ENCODE results near the gene ATM. TPM values are rescaled to one million over a fixed set of nuclear protein-coding genes. Genes with fewer than 3 reads are reported as not detected.
"Not testable (repeated sequence)": the region's sequence is repeated elsewhere in the genome, so short reads cannot be mapped to it uniquely, and the experiment has no call there.

ATM gene
- polyA plus RNA-seq, 1 experiment = 12.8 TPM

DNA sequence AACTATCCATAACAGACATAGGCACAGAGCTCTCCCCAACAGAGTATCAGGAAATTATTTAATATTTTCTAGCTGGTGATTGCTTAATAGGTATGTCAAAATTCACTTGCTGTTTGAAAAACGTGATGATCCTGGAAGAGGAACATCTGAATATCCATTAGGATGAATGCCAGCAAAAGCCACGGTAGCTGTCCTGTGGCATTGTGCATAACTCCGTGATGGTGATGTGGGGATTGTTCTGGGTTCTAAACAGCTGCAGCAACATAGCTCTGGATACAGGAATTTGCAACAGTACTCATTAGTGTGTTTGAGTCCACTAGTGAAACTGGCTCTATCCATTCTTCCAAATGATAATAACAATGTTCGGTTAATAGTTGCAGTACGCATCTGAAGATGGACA lies 165.7 kb downstream of the ATM start:
- CTCF ChIA-PET = no interaction called here
- no peak overlapping the region for H3K4me3 ChIP-seq (ENCODE audit: low read depth, low read length)
- no peak for DNase-seq (ENCODE audit: low read depth)
- POLR2A ChIA-PET = no interaction called here
- H3K27me3 ChIP-seq (ENCODE audit: control insufficient read depth, insufficient read depth, low read length) = no peaks in the 10 kb centered on the region
- TF ChIP-seq, protein P1, sequence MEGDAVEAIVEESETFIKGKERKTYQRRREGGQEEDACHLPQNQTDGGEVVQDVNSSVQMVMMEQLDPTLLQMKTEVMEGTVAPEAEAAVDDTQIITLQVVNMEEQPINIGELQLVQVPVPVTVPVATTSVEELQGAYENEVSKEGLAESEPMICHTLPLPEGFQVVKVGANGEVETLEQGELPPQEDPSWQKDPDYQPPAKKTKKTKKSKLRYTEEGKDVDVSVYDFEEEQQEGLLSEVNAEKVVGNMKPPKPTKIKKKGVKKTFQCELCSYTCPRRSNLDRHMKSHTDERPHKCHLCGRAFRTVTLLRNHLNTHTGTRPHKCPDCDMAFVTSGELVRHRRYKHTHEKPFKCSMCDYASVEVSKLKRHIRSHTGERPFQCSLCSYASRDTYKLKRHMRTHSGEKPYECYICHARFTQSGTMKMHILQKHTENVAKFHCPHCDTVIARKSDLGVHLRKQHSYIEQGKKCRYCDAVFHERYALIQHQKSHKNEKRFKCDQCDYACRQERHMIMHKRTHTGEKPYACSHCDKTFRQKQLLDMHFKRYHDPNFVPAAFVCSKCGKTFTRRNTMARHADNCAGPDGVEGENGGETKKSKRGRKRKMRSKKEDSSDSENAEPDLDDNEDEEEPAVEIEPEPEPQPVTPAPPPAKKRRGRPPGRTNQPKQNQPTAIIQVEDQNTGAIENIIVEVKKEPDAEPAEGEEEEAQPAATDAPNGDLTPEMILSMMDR (IDR thresholded peaks at IDR 0.05; ENCODE audit: insufficient read depth, low read depth, low read length) = no peak
- H3K36me3 ChIP-seq (ENCODE audit: control insufficient read depth, insufficient read depth, low read length) = no peaks in the 10 kb centered on the region

DNA sequence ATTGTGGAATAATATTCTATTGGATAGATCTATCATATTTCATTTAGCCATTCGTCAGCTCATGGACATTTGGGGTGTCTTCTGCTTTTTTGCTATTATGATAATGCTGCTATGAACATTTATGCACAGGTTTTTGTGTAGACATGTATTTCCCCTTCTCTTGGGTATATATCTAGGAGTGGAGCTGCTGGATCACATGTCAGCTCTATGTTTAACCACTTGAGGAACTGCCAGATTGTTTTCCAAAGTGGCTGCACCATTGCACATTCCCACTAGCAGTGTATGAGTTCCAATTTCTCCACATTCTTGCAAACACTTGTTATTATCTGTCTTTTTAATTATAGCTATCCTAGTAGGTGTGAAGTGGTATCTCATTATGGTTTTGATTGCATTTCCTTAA lies 169.5 kb downstream of the ATM start:
- ChIA-PET CTCF (no interaction called here), POLR2A (no interaction called here)
- TF ChIP-seq, protein P1 (IDR thresholded peaks at IDR 0.05; ENCODE audit: insufficient read depth, low read depth, low read length) = no peak
- H3K36me3 ChIP-seq (ENCODE audit: control insufficient read depth, insufficient read depth, low read length) = no peaks in the 10 kb centered on the region
- H3K27me3 ChIP-seq (ENCODE audit: control insufficient read depth, insufficient read depth, low read length) = no peaks in the 10 kb centered on the region
- H3K4me3 ChIP-seq (ENCODE audit: low read depth, low read length) = no peak overlapping the region
- DNase-seq (ENCODE audit: low read depth) = no peak

DNA sequence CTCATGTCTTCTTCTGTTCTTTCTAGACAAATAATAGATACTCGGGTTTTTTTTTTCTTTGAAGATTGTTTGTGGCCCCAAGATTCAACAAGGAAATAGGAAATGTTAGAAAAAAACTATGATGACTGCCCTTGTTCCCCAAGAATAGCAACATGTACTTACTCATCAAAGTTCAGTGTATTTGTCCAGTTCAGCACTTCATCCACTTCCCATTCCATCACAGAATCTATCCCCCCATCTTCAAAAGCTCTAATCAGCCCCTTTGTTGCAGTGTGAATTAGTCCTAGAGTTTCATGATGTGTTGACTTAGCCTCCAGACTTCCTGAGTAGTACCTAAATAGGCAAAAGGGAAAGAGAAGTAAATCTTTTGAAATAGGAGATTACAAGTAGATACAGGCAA lies 170.2 kb downstream of the ATM start:
- POLR2A ChIA-PET = no interaction called here
- Histone ChIP-seq H3K4me3 (ENCODE audit: low read depth, low read length) (no peak overlapping the region), H3K36me3 (ENCODE audit: control insufficient read depth, insufficient read depth, low read length) (no peaks in the 10 kb centered on the region), H3K27me3 (ENCODE audit: control insufficient read depth, insufficient read depth, low read length) (no peaks in the 10 kb centered on the region)
- TF ChIP-seq, protein P1 (IDR thresholded peaks at IDR 0.05; ENCODE audit: insufficient read depth, low read depth, low read length) = no peak
- CTCF ChIA-PET = no interaction called here
- no peak for DNase-seq (ENCODE audit: low read depth)

DNA sequence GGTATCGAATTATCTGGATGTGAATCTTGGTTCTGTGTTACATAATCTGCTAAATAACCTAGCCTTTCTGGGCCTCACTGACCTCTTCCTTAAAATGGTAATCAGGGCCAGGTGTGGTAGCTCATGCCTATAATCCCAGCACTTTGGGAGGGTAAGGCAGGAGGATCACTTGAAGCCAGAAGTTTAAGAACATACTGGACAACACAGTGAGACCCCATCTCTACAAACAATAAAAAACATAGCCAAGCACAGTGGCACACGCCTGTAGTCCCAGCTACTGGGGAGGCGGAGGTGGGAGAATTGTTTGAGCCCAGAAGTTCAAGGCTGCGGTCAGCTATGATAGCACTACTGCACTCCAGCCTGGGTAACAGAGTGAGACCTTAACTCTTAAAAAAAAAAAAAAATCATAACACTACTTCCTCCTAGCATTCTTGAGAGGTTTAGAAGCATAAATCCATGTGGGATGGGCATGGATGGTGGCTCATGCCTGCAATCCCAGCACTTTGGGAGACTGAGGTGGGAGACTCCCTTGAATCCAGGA lies 171.9 kb downstream of the ATM start:
- CTCF ChIA-PET = no interaction called here
- no peaks in the 10 kb centered on the region for H3K27me3 ChIP-seq (ENCODE audit: control insufficient read depth, insufficient read depth, low read length)
- TF ChIP-seq, protein P1 (IDR thresholded peaks at IDR 0.05; ENCODE audit: insufficient read depth, low read depth, low read length) = no peak
- H3K36me3 ChIP-seq (ENCODE audit: control insufficient read depth, insufficient read depth, low read length) = no peaks in the 10 kb centered on the region
- no peak for DNase-seq (ENCODE audit: low read depth)
- H3K4me3 ChIP-seq (ENCODE audit: low read depth, low read length) = no peak overlapping the region
- POLR2A ChIA-PET = no interaction called here

DNA sequence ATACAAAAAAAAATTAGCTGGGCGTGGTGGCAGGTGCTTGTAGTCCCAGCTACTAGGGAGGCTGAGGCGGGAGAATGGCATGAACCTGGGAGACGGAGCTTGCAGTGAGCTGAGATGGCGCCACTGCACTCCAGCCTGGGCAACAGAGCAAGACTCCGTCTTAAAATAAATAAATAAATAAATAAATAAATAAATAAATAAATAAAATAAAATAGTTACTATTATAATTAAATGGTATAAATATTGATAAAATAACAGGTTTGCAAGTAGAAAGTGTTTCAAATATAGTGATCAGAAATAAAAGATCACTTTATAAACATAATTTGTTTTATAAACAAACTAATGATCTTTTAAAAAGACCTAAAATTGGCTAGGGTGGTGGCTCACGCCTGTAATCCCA lies 173.8 kb downstream of the ATM start:
- H3K4me3 ChIP-seq (ENCODE audit: low read depth, low read length); POLR2A ChIA-PET; DNase-seq (ENCODE audit: low read depth); H3K27me3 ChIP-seq (ENCODE audit: control insufficient read depth, insufficient read depth, low read length); H3K36me3 ChIP-seq (ENCODE audit: control insufficient read depth, insufficient read depth, low read length): not testable (repeated sequence)
- CTCF ChIA-PET = interaction anchor here (1.5 kb wide), 1 partner anchor 12 kb away, joined by 3 read pairs; no protein-coding TSS in a partner anchor

DNA sequence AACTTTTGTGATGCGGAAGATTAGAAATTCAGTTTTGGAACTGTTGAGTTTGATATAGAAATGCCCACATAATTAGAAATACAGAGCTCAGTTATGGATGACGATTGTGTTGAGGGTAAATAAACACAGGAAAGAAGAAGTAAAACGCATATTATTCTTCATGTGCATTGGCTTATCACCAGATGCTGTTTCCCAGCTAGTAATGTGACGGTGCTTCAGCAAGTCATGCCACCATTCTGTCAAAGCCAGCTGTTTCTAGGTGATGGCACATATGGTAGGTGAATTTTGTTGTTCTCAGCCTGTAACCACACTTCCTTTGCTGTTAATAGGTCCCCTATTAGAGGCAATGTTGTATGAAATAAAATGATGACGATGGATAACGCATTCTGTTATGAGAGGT lies 175.6 kb downstream of the ATM start:
- TF ChIP-seq, protein P1 (IDR thresholded peaks at IDR 0.05; ENCODE audit: insufficient read depth, low read depth, low read length) = no peak
- CTCF ChIA-PET = no interaction called here
- POLR2A ChIA-PET = no interaction called here
- no peak overlapping the region for H3K4me3 ChIP-seq (ENCODE audit: low read depth, low read length)
- H3K36me3 ChIP-seq (ENCODE audit: control insufficient read depth, insufficient read depth, low read length) = no peaks in the 10 kb centered on the region
- no peaks in the 10 kb centered on the region for H3K27me3 ChIP-seq (ENCODE audit: control insufficient read depth, insufficient read depth, low read length)
- DNase-seq (ENCODE audit: low read depth) = no peak
